Stimulated activated CD8-positive, alpha-beta memory T cell treated with anti-CD3 and anti-CD28 coated beads, Interleukin-15, amount 100 ng/mL, for 24 hours (primary cell): Measurements from ENCODE around the gene LIMD2.

Experiments used
- DNase-seq: peaks from one replicate; pipeline ENCODE4 v3.0.0-alpha.2; 2020; ENCODE audit warnings: low read depth

Gene LIMD2

DNA sequence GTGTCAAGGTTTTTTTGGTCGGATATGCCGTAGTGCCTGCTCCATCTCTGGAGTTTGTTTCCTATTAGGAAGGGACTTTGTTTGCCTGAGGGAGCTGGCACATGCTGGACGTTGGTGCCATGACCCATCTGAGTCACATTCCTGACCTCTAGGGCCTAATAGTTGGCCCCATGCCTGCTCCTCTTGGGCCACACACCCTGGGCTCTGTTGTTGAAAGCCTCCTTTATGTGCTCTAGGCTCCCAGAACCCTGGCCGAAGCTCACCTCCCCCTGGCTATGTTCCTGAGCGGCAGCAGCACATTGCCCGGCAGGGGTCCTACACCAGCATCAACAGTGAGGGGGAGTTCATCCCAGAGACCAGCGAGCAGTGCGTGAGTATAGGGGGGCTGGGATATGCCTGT is 18.4 kb downstream of the LIMD2 start:
- DNase-seq: no peak

DNA sequence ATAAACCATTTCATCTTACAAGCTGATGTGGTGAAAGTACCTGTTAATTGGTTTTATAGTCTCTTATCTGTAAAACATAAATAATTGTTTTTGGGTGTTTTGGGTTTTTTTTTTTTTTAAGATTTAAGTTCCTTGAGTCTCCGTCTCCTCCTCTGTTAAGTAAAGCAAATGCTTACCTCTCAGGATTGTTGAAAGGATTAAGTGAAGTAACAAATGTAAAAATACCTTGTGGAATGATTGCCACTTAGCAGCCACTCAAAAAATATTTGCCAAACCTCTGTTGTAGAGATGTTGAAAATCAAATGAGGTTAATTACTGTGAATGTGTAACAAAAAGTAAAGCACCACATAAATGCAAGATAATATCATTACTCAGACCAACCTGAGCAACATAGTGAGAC is 19.2 kb downstream of the LIMD2 start:
- no peak for DNase-seq

DNA sequence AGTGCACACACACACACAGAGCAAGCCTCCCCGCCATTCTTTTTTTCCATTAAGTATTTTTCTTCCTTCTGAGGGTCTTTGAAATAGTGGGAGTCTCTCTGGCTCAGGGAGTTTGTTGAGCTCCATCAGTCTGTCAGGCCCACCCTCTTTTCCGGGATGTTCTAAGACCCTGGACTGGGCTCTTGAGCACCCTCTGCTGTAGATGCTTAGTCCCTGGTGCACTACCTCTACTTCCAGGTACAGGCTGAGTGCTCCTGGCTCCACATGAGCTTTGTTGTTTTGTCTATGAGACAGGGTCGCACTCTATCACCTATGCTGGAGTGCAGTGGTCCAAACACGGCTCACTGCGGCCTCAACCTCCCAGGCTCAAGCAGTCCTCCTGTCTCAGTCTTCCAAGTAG is 20.7 kb downstream of the LIMD2 start:
- DNase-seq: no peak

DNA sequence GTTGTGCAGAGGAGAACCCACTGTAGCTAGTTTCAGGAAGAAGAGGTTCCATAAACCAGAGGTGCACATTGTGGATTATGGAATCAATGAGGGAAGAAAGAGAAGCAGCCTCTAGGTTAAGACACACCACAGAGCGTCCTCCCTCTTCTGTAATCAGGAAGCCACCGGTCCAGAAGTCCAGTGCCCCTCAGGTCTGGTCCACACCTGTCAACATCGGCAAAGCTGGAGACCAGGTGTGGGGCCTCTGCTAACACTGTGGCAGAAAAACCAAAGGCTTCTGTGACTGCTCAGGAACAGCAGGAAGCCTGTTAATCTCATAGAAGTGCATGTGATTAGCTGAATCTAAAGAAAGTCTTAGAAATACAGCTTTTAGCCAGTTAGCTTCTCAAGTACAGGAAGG is 23.3 kb downstream of the LIMD2 start:
- DNase-seq: no peak

DNA sequence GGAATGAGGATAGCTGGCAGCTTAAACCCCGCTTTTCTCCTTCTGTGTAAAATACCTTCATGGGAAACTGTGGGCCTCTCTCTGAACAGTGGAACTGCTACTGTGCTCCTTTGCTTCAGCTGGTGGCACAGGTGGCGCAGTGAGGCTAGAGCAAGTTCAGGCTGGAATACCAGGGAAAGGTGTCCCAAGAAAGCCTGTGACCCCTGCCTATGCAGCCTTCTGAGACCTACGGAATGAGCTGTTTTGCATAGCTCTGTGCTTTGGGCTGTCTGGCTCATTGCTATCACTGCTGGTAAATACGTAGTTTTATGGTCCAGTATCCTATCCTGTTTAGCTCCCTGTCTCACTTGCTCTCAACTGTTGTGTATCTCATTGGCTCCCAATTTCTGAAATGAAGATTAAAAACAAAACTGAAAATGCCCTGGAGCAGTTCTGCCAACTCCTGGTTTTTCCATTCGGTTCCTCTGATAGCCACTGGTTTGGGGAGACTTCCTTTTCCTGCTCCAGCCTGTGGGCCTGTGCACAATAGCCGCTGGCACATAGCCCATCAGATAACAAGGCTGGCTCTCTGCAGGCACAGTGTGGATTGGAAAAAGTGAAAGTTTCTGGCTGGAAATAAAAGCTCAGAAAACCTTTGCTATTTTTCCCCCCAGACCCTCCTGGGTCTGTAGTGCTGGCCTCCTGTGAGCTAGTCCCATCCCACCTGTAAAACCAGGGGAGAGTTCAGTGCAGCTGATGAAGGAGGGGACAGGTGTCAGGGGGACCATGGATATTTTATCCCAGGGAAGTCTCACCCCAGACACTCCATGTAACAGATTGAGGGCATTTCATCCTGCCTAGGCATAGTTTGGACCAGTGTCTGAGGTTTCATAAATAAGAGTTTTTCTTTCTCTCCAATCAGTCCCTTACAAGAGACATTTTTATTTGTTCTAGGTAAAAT is 24.0 kb downstream of the LIMD2 start:
- DNase-seq: no peak

DNA sequence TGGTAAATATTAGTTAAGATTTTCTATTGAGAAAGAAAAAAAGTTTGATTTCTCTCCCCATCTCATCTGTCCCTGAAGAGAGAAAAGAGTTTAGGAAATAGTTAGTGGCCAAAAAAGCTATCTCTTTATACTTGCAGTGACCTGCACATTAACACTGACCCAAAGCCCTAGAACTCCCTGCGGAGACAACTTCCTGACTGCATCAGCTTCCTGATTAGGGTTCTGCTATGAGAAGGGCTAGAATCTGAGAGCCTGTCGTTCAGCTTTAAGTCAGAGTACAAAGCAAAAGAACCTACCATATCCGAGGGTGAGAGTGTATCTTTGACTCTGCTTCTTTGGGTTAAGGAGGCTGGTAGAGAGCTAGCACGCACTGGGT is 24.7 kb downstream of the LIMD2 start:
- no peak for DNase-seq

DNA sequence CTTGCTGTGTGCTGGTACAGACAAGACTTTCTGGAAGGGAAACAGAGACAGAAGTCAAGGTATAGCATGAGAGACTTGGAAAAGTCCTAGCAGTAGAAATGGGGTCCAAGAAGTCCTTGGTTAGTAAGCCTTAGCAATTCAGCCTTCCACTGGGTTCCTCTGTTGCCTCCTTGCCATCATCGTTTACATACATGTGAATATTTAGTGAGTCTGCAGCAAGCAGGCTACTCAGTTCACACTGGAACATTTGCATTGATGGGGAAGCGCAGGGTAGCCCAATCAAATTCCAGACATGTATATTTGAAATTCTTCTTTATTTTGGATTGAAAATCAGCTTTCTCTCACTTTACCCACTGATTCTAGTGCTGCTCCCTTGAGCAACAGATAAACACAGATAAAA is 27.1 kb downstream of the LIMD2 start:
- DNase-seq: no peak

DNA sequence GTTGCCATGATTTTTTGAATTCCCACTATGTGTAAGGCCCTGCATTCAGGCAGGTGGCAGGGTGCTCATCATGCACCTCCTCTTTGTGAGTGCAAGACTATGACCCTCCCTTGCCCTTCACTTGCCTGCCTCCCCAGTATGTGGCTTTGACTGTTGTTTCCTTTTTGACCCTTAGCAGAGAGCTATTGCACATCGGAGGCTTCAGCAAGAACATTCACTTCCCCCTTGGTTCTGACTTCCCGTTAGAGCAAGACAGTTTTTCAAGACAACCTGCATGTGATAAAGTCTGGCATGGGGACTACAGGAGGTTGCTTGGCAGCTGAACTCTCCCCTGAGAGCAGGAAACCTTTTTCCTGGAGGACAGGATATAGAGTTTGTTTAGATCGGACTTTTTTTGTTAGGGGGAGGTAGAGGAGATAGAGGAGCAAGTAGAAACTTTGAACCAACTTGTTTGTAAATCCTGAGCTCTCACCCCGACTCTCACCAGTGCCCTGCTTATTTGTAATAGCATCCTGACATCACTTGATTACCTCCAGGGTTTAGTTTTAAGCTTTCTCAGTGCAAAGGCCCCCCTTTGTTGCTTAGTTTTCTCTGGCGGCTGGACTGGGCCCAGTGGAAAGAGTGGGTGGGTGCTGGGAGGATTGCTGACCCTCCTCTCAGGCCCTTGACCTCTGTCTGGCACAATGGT is 34.3 kb downstream of the LIMD2 start:
- DNase-seq: no peak

DNA sequence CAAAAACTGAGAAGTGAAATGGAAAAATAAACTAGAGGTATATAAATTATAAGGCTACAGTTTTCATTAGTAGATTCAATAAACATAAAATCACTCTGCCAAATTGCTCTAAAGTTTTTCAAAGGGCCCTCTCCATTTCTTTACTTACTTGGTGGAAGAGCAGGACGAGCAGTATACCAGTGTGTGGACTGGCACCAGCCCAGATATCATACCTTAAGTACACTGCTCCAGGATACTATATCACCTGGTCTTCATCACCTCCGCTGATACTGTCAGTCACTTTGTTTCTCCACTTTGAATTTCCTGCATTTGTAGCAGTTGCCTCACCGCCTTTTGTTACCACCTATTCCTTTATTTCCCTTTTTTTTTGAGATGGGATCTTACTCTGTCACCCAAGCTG is 40.1 kb downstream of the LIMD2 start:
- DNase-seq: no peak

DNA sequence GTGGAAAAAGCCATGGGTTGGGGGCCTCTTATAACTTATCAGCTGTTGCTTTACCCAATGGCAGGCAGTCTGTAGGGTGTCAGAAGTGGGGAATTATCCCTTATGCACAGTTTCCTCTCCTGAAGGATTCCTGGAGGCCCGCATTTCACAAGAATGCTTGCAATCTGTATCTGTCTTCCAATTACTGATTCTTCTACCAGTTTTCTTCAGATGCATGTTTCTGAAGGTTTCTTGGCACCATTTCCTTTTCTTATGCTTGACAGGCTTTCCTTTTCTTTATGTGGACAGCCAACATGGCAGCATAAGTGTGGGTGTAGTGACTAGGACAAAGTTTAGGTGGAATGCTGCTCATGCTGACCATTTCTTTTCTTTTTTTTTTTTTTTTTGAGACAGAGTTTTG is 41.6 kb downstream of the LIMD2 start:
- DNase-seq: no peak

DNA sequence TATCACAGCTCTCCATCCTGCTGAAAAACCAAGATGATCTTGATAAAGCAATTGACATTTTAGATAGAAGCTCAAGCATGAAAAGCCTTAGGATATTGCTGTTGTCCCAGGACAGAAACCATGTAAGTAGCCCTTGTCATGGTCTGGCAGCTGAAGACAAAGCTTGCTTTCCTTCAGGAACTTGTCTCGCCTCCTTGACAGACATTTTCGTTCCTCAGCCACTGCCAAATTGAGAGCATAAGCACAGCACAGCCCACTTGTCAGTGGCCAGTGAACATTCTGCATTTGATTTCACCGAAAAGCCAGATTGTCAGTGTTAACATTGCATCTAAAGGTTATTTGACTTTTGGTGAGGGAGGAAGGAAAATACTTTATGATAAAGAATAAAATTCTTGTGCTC is 42.1 kb downstream of the LIMD2 start:
- no peak for DNase-seq

DNA sequence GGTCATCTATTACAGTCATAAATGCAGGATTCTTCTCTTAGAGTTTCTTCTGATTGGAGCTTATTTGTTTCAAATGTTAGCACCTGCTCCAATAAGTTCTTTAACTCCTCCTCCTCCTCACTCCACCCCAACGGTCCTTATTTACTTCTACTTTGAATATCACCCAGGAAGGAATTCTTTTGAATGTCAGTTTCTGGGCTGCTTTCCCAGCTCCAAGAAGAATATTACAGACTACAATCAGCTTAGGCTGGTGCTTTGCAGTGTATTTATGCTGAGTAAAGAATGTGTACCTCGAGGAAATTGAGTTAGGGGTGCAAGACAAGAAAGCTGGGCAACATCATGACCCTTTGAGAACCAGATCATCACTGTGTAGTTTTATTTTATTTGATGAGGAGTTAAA is 46.9 kb downstream of the LIMD2 start:
- no peak for DNase-seq

DNA sequence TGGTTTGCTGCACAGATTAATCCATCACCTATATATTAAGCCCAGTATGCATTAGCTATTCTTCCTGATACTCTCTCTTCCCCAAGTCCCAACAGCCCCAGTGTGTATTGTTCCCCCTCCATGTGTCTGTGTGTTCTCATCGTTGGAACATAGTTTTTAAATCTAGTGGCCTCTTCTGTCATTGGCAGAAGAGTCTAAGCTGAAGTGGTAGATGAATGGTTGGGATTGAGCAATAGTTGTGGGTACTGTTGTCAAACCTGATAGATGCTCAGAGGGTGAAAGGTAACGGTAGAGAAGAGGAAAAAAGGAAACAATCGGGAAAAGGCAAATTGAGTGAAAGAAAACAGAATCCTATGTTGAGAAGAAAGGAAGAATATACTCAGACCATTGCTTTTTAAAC is 47.8 kb downstream of the LIMD2 start:
- DNase-seq: no peak

DNA sequence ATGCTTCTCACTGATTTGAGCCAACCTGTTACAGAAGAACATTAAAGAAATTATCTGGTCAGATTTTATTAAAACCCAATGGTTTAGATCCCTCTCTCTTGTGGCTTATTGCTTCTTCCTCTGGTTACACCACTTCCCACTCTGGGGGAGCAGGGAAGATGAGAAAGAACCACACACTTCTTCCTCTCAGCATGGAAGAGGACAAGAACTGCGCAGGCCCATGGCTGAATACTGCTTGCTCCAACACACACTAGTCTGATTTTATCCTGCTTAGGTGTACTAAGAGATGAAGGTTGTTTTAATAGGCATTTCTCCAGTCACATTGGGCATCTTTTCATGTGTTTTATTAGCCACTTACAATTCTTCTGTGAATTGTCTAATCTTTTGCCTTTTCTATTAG is 50.1 kb downstream of the LIMD2 start:
- DNase-seq: no peak

DNA sequence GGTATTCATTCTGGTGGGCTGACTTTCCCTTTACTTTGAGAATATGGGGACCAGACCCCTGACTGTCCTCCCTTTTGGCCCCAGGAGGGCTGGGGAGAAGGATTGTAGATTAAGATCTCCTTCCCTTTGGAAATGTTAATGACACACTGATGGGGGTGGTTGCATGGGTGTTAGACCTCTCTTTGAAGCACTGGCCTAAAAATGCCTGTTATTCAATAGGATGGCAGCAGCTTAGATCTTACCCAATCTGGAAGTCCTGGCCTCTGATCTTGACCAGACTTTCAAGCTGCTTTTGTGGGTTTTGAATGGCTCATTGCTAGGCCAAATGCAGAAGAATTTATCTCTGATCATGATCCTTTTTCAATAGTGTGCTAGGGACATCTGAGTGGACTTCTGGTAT is 52.0 kb downstream of the LIMD2 start:
- DNase-seq: no peak

DNA sequence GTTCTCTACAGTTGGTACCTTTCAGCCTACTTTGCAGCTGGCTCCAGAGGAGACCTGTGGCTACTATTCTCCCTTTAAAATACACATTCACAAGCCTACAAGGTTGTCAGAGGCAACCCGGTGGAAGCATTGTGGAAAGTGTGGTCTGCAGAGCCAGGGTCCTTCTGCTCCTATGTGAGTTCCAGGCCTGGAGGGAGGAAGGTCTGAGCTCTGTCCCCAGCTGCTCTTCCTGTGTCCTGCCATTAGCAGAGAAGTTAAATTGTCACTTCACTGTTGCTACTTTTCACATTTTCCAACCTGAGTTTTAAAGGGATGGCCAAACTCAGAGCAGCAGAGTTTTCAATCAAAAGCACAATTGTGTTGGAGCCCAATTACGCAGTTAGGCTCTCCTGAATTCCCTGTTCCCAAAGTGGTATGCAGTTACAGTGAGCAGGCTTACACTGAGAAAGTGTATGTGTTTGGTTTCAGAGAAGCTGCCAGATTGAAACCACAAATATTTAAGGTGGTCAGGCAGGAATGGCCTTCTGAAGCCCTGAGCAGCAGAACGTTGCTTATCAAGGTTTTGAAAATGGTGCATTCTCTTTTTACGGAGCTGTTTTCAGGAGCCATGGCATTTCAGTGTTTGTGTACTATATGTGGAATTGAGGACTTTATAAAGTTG is 52.7 kb downstream of the LIMD2 start:
- no peak for DNase-seq

DNA sequence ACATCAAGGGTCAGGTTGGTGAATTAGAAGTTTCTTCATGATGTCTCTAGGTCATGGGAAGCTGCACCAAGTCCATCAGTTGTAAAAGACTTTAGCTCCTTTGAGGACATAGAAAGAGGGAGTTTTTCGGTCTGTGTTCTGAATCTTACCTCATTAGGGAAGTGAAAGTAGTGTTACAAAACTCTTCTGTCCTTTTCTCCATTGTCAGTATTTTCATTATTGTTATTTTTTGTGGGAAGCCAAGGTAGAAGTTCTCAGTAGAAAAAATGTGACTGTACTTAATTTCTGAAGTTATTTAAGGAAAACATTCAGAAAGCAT is 53.5 kb downstream of the LIMD2 start:
- DNase-seq: no peak
